Smooth muscle cell (in vitro differentiated cells): ENCODE measurements around the gene SHISAL2A. TPM values are rescaled to one million over a fixed set of nuclear protein-coding genes. Genes with fewer than 3 reads are reported as not detected.

ENCODE experiments used
- DNase-seq: peaks from one replicate; lab custom pipeline; 2025; ENCODE audit not compliant: unreplicated experiment; lab: John Stamatoyannopoulos, UW
- H2AFZ ChIP-seq: fragments of 200-600 bp; sonication (generic); 2 replicates; pipeline ENCODE4 v1.6.0; 2016; ENCODE audit warnings: antibody characterized with exemption, low read depth, mild to moderate bottlenecking
- H3F3A ChIP-seq: fragments of 200-600 bp; sonication (generic); 2 replicates; pipeline ENCODE4 v1.6.0; 2017; ENCODE audit warnings: antibody characterized with exemption, low read depth
- H3K27ac ChIP-seq: fragments of 200-600 bp; sonication (generic); 2 replicates; pipeline ENCODE4 v1.5.1; 2016; ENCODE audit warnings: low read depth, mild to moderate bottlenecking
- H3K27me3 ChIP-seq: fragments of 200-600 bp; sonication (generic); 2 replicates; pipeline ENCODE4 v1.6.1; 2016; ENCODE audit warnings: low read depth, mild to moderate bottlenecking
- H3K36me3 ChIP-seq: fragments of 200-600 bp; sonication (generic); 2 replicates; pipeline ENCODE4 v1.5.1; 2016; ENCODE audit warnings: low read depth
- H3K4me1 ChIP-seq: fragments of 200-600 bp; sonication (generic); 2 replicates; pipeline ENCODE4 v1.5.1; 2016; ENCODE audit warnings: low read depth
- H3K4me2 ChIP-seq: fragments of 200-600 bp; sonication (generic); 2 replicates; pipeline ENCODE4 v1.6.0; 2016; ENCODE audit warnings: mild to moderate bottlenecking
- H3K4me3 ChIP-seq: fragments of 200-600 bp; sonication (generic); 2 replicates; pipeline ENCODE4 v1.5.1; 2016; ENCODE audit warnings: mild to moderate bottlenecking
- H3K79me2 ChIP-seq: fragments of 200-600 bp; sonication (generic); 2 replicates; pipeline ENCODE4 v1.6.0; 2016; ENCODE audit warnings: low read depth, mild to moderate bottlenecking
- H3K9ac ChIP-seq: fragments of 200-600 bp; sonication (generic); 2 replicates; pipeline ENCODE4 v1.6.0; 2016; ENCODE audit warnings: low read depth
- H3K9me3 ChIP-seq: fragments of 200-600 bp; sonication (generic); replicated peaks from 2 replicates; pipeline ENCODE4 v1.5.1; 2016; ENCODE audit warnings: low read depth
- H4K20me1 ChIP-seq: fragments of 200-600 bp; sonication (generic); 2 replicates; pipeline ENCODE4 v1.6.0; 2016; ENCODE audit warnings: low read depth
- WGBS: methylation state at CpG from one replicate; pipeline ENCODE4 v1.1.7; 2016; ENCODE audit warnings: low lambda C conversion rate; 5-methylcytosine and 5-hydroxymethylcytosine counted together
- polyA plus RNA-seq: library from polyadenylated mRNA; unstranded; fragments of >200 nt; fragmentation: Nextera tagmentation; extraction: Ambion mirVana; gene quantifications from 2 replicates; pipeline ENCODE4 v1.2.1, GENCODE V29; 2016
- total RNA-seq: library from RNA; depleted of rRNA; stranded (reverse); fragments of >200 nt; gene quantifications from 2 replicates; pipeline ENCODE4 v1.2.3, GENCODE V29; 2014
- TF ChIP-seq, protein P1 (sequence below): fragments of 200-600 bp; sonication (generic); IDR thresholded peaks from 2 replicates; pipeline ENCODE4 v1.5.1; 2017; ENCODE audit warnings: borderline replicate concordance, mild to moderate bottlenecking, antibody characterized with exemption; ENCODE audit not compliant: insufficient read depth, poor library complexity, severe bottlenecking

SHISAL2A gene
- 2.3 TPM in 1 of 2 replicates, not detected in the other for total RNA-seq
- 0.66 and 0.98 TPM in 2 replicates for polyA plus RNA-seq

DNA sequence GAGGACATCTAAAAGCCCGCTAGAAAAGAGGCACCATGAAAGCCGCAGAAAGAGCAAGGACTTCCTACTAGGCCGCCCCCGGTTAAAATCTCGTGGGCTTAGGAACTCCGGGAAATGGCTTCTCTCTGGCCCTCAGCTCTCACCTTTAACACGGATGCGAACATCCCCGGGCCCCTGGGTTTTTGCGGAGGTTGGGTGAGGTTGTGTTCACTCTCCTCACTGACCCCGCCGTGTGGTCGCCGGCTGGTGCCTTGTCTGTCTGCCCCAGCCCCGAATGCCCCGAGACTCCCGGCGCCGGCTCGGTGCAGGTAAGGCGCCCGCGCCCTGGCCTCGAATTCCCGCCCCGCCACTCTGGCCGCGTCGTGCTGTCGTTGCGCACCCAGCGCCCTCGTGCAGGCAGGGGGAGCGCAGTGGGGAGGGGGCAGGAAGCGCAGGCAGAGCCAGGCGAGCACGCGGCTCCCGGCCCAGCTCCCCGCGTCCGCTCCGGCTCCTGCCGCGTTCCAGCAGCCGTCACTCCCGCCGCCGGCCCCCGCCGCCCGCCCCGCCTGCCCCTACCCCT lies at the start of gene SHISAL2A:
SHISAL2A (plus strand) TSS at position 437 of the 559 bp plus-strand sequence. CDS start 326 bp downstream, outside the sequence.
- H3K79me2 ChIP-seq: no peaks in the 10 kb centered on the region
- DNase-seq: no peak
- 22% methylated on average over 20 of the region's 53 CpGs for WGBS

GRCh38 chr1:52585474-52585873 lies 47.5 kb upstream of the SHISAL2A start:
- TF ChIP-seq, protein P1, sequence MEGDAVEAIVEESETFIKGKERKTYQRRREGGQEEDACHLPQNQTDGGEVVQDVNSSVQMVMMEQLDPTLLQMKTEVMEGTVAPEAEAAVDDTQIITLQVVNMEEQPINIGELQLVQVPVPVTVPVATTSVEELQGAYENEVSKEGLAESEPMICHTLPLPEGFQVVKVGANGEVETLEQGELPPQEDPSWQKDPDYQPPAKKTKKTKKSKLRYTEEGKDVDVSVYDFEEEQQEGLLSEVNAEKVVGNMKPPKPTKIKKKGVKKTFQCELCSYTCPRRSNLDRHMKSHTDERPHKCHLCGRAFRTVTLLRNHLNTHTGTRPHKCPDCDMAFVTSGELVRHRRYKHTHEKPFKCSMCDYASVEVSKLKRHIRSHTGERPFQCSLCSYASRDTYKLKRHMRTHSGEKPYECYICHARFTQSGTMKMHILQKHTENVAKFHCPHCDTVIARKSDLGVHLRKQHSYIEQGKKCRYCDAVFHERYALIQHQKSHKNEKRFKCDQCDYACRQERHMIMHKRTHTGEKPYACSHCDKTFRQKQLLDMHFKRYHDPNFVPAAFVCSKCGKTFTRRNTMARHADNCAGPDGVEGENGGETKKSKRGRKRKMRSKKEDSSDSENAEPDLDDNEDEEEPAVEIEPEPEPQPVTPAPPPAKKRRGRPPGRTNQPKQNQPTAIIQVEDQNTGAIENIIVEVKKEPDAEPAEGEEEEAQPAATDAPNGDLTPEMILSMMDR: no peak
- Histone ChIP-seq H3K27me3 (no peaks in the 10 kb centered on the region), H4K20me1 (no peaks in the 10 kb centered on the region), H3K9me3 (no peaks in the 10 kb centered on the region), H3K4me1 (peaks cover 24% of the 10 kb centered on the region), H3K36me3 (no peaks in the 10 kb centered on the region), H2AFZ (no peak overlapping the region), H3K4me2 (no peak overlapping the region), H3K79me2 (no peaks in the 10 kb centered on the region), H3K4me3 (no peak overlapping the region), H3K9ac (no peak overlapping the region), H3K27ac (no peak overlapping the region), H3F3A (no peaks in the 10 kb centered on the region)
- no peak for DNase-seq
- 76% methylated on average over 1 of the region's 1 CpG for WGBS

More for the DNA sequence above, at the start of gene SHISAL2A:
- Histone ChIP-seq H3K4me1 (no peaks in the 10 kb centered on the region), H3K4me2 (peak within 1 kb of the TSS; percentile 91), H3F3A (no peaks in the 10 kb centered on the region), H3K36me3 (no peaks in the 10 kb centered on the region), H4K20me1 (no peaks in the 10 kb centered on the region), H3K27me3 (peaks cover 22% of the 10 kb centered on the region), H3K9me3 (no peaks in the 10 kb centered on the region), H2AFZ (peak within 1 kb of the TSS; percentile 91), H3K4me3 (peak within 1 kb of the TSS; percentile 54), H3K9ac (no peak within 1 kb of the TSS), H3K27ac (no peak within 1 kb of the TSS)
- TF ChIP-seq, protein P1: no peak

DNA sequence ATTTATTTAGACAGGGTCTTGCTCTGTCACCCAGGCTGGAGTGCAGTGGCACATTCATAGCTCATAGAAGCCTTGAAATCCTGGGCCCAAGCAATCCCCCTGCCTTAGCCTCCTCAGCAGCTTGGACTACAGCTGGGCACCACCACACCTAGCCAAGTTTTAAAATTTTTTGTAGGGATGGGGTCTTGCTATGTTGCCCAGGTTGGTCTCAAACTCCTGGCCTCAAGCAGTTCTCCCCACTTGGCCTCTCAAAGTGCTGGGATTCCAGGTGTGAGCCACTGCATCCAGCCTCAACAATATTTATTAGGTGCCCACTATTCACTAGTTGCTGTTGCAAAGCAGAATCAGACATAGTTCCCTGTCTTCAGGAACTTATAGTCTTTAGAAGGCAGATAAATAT lies 44.9 kb upstream of the SHISAL2A start:
- no peak overlapping the region for H3K27ac ChIP-seq
- H3F3A ChIP-seq: no peaks in the 10 kb centered on the region
- no peak overlapping the region for H3K4me2 ChIP-seq

GRCh38 chr1:52588535-52588934 lies 44.4 kb upstream of the SHISAL2A start:
- no peak overlapping the region for H3K9ac ChIP-seq
- H3K36me3 ChIP-seq: no peaks in the 10 kb centered on the region
- no peaks in the 10 kb centered on the region for H4K20me1 ChIP-seq
- H3K27me3 ChIP-seq: no peaks in the 10 kb centered on the region
- peaks cover 31% of the 10 kb centered on the region for H3K4me1 ChIP-seq
- no peaks in the 10 kb centered on the region for H3F3A ChIP-seq
- no peak overlapping the region for H2AFZ ChIP-seq
- 90% methylated on average over 1 of the region's 1 CpG for WGBS
- H3K27ac ChIP-seq: no peak overlapping the region
- no peak for DNase-seq
- H3K79me2 ChIP-seq: no peaks in the 10 kb centered on the region
- H3K4me3 ChIP-seq: no peak overlapping the region
- H3K4me2 ChIP-seq: no peak overlapping the region
- TF ChIP-seq, protein P1: no peak
- no peaks in the 10 kb centered on the region for H3K9me3 ChIP-seq

More for the DNA sequence above, 44.9 kb upstream of the SHISAL2A start:
- Histone ChIP-seq H2AFZ (no peak overlapping the region), H3K79me2 (no peaks in the 10 kb centered on the region), H4K20me1 (no peaks in the 10 kb centered on the region), H3K4me1 (peaks cover 31% of the 10 kb centered on the region), H3K9me3 (no peaks in the 10 kb centered on the region), H3K27me3 (no peaks in the 10 kb centered on the region), H3K4me3 (no peak overlapping the region), H3K36me3 (no peaks in the 10 kb centered on the region), H3K9ac (no peak overlapping the region)
- no peak for DNase-seq
- TF ChIP-seq, protein P1: no peak
